ENCODE data around the gene TM9SF3. TPM values are rescaled to one million over a fixed set of nuclear protein-coding genes. Genes with fewer than 3 reads are reported as not detected.

The TM9SF3 gene
- total RNA-seq, 1 experiment from 2014 or later, result 125 TPM

GRCh38 chr10:96488161-96488935 lies 98.5 kb downstream of the TM9SF3 start:
- Histone ChIP-seq H3K4me3 (ENCODE audit: low read depth, low read length, poor library complexity, severe bottlenecking) (no peak overlapping the region), H3K27me3 (replicated peaks; ENCODE audit: insufficient read depth, low read depth, low read length, poor library complexity) (peaks cover 12% of the 10 kb centered on the region), H3K4me1 (ENCODE audit: insufficient read depth, low read length, poor library complexity, severe bottlenecking) (no peaks in the 10 kb centered on the region), H3K9me3 (ENCODE audit: low read depth, low read length, poor library complexity, severe bottlenecking) (no peaks in the 10 kb centered on the region), H3K27ac (ENCODE audit: low read depth, low read length, poor library complexity, severe bottlenecking) (no peak overlapping the region), H3K36me3 (ENCODE audit: insufficient read depth, low read length, poor library complexity, severe bottlenecking) (no peaks in the 10 kb centered on the region)
- TF ChIP-seq, protein P1, sequence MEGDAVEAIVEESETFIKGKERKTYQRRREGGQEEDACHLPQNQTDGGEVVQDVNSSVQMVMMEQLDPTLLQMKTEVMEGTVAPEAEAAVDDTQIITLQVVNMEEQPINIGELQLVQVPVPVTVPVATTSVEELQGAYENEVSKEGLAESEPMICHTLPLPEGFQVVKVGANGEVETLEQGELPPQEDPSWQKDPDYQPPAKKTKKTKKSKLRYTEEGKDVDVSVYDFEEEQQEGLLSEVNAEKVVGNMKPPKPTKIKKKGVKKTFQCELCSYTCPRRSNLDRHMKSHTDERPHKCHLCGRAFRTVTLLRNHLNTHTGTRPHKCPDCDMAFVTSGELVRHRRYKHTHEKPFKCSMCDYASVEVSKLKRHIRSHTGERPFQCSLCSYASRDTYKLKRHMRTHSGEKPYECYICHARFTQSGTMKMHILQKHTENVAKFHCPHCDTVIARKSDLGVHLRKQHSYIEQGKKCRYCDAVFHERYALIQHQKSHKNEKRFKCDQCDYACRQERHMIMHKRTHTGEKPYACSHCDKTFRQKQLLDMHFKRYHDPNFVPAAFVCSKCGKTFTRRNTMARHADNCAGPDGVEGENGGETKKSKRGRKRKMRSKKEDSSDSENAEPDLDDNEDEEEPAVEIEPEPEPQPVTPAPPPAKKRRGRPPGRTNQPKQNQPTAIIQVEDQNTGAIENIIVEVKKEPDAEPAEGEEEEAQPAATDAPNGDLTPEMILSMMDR (conservative IDR thresholded peaks at IDR 0.05; ENCODE audit: low read depth, low read length), result no peak
- no peak for TF ChIP-seq EZH2 (IDR thresholded peaks at IDR 0.05; ENCODE audit: borderline replicate concordance, low read depth, low read length, poor library complexity, severe bottlenecking)
- ChIA-PET POLR2A (ENCODE audit: low non-redundant PET) (no interaction called here), CTCF (no interaction called here)
- intact Hi-C loops (cut with micrococcal nuclease; ENCODE audit: unreplicated experiment), result no loop called here
- DNase-seq (ENCODE audit: low spot score), result no peak
- no TSS peak for BruUV-seq (replicated peaks)

- peaks cover 19% of the 10 kb centered on the region for H3K27me3 ChIP-seq (replicated peaks; ENCODE audit: insufficient read depth, low read depth, low read length, poor library complexity)
- no peaks in the 10 kb centered on the region for H3K9me3 ChIP-seq (ENCODE audit: low read depth, low read length, poor library complexity, severe bottlenecking)
- no peak overlapping the region for H3K27ac ChIP-seq (ENCODE audit: low read depth, low read length, poor library complexity, severe bottlenecking)
- no peaks in the 10 kb centered on the region for H3K36me3 ChIP-seq (ENCODE audit: insufficient read depth, low read length, poor library complexity, severe bottlenecking)
- CTCF ChIA-PET, result no interaction called here
- no peaks in the 10 kb centered on the region for H3K4me1 ChIP-seq (ENCODE audit: insufficient read depth, low read length, poor library complexity, severe bottlenecking)
- TF ChIP-seq, protein P1 (conservative IDR thresholded peaks at IDR 0.05; ENCODE audit: low read depth, low read length), result no peak
- TF ChIP-seq EZH2 (IDR thresholded peaks at IDR 0.05; ENCODE audit: borderline replicate concordance, low read depth, low read length, poor library complexity, severe bottlenecking), result no peak
- POLR2A ChIA-PET (ENCODE audit: low non-redundant PET), result no interaction called here
- no peak for DNase-seq (ENCODE audit: low spot score)
- no TSS peak for BruUV-seq (replicated peaks)
- intact Hi-C loops (cut with micrococcal nuclease; ENCODE audit: unreplicated experiment), result no loop called here
- no peak overlapping the region for H3K4me3 ChIP-seq (ENCODE audit: low read depth, low read length, poor library complexity, severe bottlenecking)
Observed at GRCh38 chr10:96482815-96483588, 103.8 kb downstream of the TM9SF3 start.

DNA sequence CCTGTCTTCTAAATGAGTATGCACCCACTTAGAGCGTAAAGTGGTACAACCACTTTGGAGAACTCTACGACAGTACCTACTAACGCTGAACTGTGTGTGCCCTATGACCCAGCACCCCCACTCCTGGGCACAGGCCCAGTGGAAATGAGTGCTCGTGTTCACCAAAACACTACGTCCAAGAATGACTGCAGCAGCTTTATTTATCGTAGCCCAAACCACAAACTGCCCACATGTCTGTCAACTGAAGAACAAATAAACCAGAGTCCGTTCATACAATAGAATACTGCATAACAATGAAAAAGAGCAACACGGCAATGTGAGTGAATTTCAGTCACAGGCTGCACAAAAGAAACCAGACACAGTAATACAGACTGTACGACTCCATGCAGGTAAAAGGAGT lies 108.5 kb downstream of the TM9SF3 start:
- Histone ChIP-seq H3K27ac (ENCODE audit: low read depth, low read length, poor library complexity, severe bottlenecking) (no peak overlapping the region), H3K36me3 (ENCODE audit: insufficient read depth, low read length, poor library complexity, severe bottlenecking) (no peaks in the 10 kb centered on the region), H3K4me1 (ENCODE audit: insufficient read depth, low read length, poor library complexity, severe bottlenecking) (peaks cover 6% of the 10 kb centered on the region), H3K27me3 (replicated peaks; ENCODE audit: insufficient read depth, low read depth, low read length, poor library complexity) (peaks cover 10% of the 10 kb centered on the region), H3K9me3 (ENCODE audit: low read depth, low read length, poor library complexity, severe bottlenecking) (no peaks in the 10 kb centered on the region), H3K4me3 (ENCODE audit: low read depth, low read length, poor library complexity, severe bottlenecking) (no peak overlapping the region)
- TF ChIP-seq, protein P1 (conservative IDR thresholded peaks at IDR 0.05; ENCODE audit: low read depth, low read length), result no peak
- no peak for TF ChIP-seq EZH2 (IDR thresholded peaks at IDR 0.05; ENCODE audit: borderline replicate concordance, low read depth, low read length, poor library complexity, severe bottlenecking)
- ChIA-PET POLR2A (ENCODE audit: low non-redundant PET) (no interaction called here), CTCF (no interaction called here)
- no peak for DNase-seq (ENCODE audit: low spot score)
- intact Hi-C loops (cut with micrococcal nuclease; ENCODE audit: unreplicated experiment), result no loop called here
- BruUV-seq (replicated peaks), result no TSS peak

Measured in A673 (cell line).